ENCODE data around the gene OBSCN.

- TF ChIP-seq, protein P1, sequence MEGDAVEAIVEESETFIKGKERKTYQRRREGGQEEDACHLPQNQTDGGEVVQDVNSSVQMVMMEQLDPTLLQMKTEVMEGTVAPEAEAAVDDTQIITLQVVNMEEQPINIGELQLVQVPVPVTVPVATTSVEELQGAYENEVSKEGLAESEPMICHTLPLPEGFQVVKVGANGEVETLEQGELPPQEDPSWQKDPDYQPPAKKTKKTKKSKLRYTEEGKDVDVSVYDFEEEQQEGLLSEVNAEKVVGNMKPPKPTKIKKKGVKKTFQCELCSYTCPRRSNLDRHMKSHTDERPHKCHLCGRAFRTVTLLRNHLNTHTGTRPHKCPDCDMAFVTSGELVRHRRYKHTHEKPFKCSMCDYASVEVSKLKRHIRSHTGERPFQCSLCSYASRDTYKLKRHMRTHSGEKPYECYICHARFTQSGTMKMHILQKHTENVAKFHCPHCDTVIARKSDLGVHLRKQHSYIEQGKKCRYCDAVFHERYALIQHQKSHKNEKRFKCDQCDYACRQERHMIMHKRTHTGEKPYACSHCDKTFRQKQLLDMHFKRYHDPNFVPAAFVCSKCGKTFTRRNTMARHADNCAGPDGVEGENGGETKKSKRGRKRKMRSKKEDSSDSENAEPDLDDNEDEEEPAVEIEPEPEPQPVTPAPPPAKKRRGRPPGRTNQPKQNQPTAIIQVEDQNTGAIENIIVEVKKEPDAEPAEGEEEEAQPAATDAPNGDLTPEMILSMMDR (IDR thresholded peaks at IDR 0.05) = no peak
- no peak for TF ChIP-seq POLR2AphosphoS5 (IDR thresholded peaks at IDR 0.05)
Observed at GRCh38 chr1:228214921-228215662, 7.2 kb downstream of the OBSCN start.

All from prostate gland (tissue), 2 donors.